Measurements from ENCODE around the gene ZFPM1. TPM values are rescaled to one million over a fixed set of nuclear protein-coding genes. Genes with fewer than 3 reads are reported as not detected.

ZFPM1 gene
- total RNA-seq, 2 donors from 2014 or later = 18.1 to 21.5 TPM

- WGBS, 2 experiments (ENCODE audit: insufficient coverage in 1 of 2, insufficient read length in 1 of 2) = 89 to 93% methylated on average over 19 to 24 of the region's 24 CpGs
- Histone ChIP-seq H3K4me3 (ENCODE audit: low read length) (no peak overlapping the region), H3K9ac (ENCODE audit: extremely low read depth, low read length, poor library complexity, severe bottlenecking) (no peak overlapping the region), H3K36me3 (ENCODE audit: control insufficient read depth, insufficient read depth, low read length) (no peaks in the 10 kb centered on the region), H3K27ac (ENCODE audit: low read depth, low read length) (no peak overlapping the region), H3K27me3 (ENCODE audit: control insufficient read depth, insufficient read depth, low read length, poor library complexity, severe bottlenecking) (no peaks in the 10 kb centered on the region), H3K9me3 (ENCODE audit: control insufficient read depth, low read length) (no peaks in the 10 kb centered on the region), H3K4me1 (ENCODE audit: control insufficient read depth, insufficient read depth, low read length) (no peaks in the 10 kb centered on the region)
- Mint-ChIP-seq H3K36me3 (ENCODE audit: low read depth) (peaks cover 6% of the 10 kb centered on the region), H3K4me1 (no peaks in the 10 kb centered on the region), H3K4me3 (no peak overlapping the region), H3K27me3 (ENCODE audit: insufficient read depth) (no peaks in the 10 kb centered on the region), H3K9me3 (no peaks in the 10 kb centered on the region), H3K27ac (no peak overlapping the region)
- TF ChIP-seq CTCF (conservative IDR thresholded peaks at IDR 0.05) = no peak
- no peak for DNase-seq
Measured at GRCh38 chr16:88522276-88522949, 69.3 kb downstream of the ZFPM1 start.

GRCh38 chr16:88523309-88524161 lies 70.5 kb downstream of the ZFPM1 start:
- Histone ChIP-seq H3K4me1 (ENCODE audit: control insufficient read depth, insufficient read depth, low read length) (no peaks in the 10 kb centered on the region), H3K27ac (ENCODE audit: low read depth, low read length) (no peak overlapping the region), H3K4me3 (ENCODE audit: low read length) (no peak overlapping the region), H3K36me3 (ENCODE audit: control insufficient read depth, insufficient read depth, low read length) (no peaks in the 10 kb centered on the region), H3K9ac (ENCODE audit: extremely low read depth, low read length, poor library complexity, severe bottlenecking) (no peak overlapping the region), H3K9me3 (ENCODE audit: control insufficient read depth, low read length) (no peaks in the 10 kb centered on the region), H3K27me3 (ENCODE audit: control insufficient read depth, insufficient read depth, low read length, poor library complexity, severe bottlenecking) (no peaks in the 10 kb centered on the region)
- peaks cover 2% of the 10 kb centered on the region for H3K36me3 Mint-ChIP-seq (ENCODE audit: low read depth)
- no peaks in the 10 kb centered on the region for H3K9me3 Mint-ChIP-seq
- TF ChIP-seq CTCF (conservative IDR thresholded peaks at IDR 0.05) = no peak
- H3K27ac Mint-ChIP-seq = no peak overlapping the region
- H3K4me3 Mint-ChIP-seq = no peak overlapping the region
- no peaks in the 10 kb centered on the region for H3K4me1 Mint-ChIP-seq
- DNase-seq = no peak
- 91 to 93% methylated on average over 31 to 46 of the region's 47 CpGs for WGBS, 2 experiments (ENCODE audit: insufficient coverage in 1 of 2, insufficient read length in 1 of 2)
- H3K27me3 Mint-ChIP-seq (ENCODE audit: insufficient read depth) = no peaks in the 10 kb centered on the region

- no peaks in the 10 kb centered on the region for H3K9me3 Mint-ChIP-seq
- no peak overlapping the region for H3K9ac ChIP-seq (ENCODE audit: extremely low read depth, low read length, poor library complexity, severe bottlenecking)
- no peaks in the 10 kb centered on the region for H3K9me3 ChIP-seq (ENCODE audit: control insufficient read depth, low read length)
- no peaks in the 10 kb centered on the region for H3K4me1 ChIP-seq (ENCODE audit: control insufficient read depth, insufficient read depth, low read length)
- H3K4me1 Mint-ChIP-seq = no peaks in the 10 kb centered on the region
- no peak overlapping the region for H3K4me3 Mint-ChIP-seq
- H3K27ac Mint-ChIP-seq = no peak overlapping the region
- H3K36me3 Mint-ChIP-seq (ENCODE audit: low read depth) = peaks cover 8% of the 10 kb centered on the region
- no peak overlapping the region for H3K4me3 ChIP-seq (ENCODE audit: low read length)
- H3K27ac ChIP-seq (ENCODE audit: low read depth, low read length) = no peak overlapping the region
- no peaks in the 10 kb centered on the region for H3K27me3 Mint-ChIP-seq (ENCODE audit: insufficient read depth)
- no peak for DNase-seq
- H3K27me3 ChIP-seq (ENCODE audit: control insufficient read depth, insufficient read depth, low read length, poor library complexity, severe bottlenecking) = no peaks in the 10 kb centered on the region
- 87% methylated on average over 11 to 18 of the region's 18 CpGs for WGBS, 2 experiments (ENCODE audit: insufficient coverage in 1 of 2, insufficient read length in 1 of 2)
- no peaks in the 10 kb centered on the region for H3K36me3 ChIP-seq (ENCODE audit: control insufficient read depth, insufficient read depth, low read length)
- no peak for TF ChIP-seq CTCF (conservative IDR thresholded peaks at IDR 0.05)
Measured at GRCh38 chr16:88524274-88524972, 71.3 kb downstream of the ZFPM1 start.
